GM21529 (cell line): ENCODE results near the gene DENND4A.
A peak's percentile ranks its signal among the peaks of the same experiment; 100 is the strongest.
"Not testable (repeated sequence)": the region's sequence is repeated elsewhere in the genome, so short reads cannot be mapped to it uniquely, and the experiment has no call there.

Experiments used
- ATAC-seq: cut with Tn5 transposase; IDR thresholded peaks from one replicate; pipeline ENCODE4 v1.9.1; 2021; ENCODE audit not compliant: unreplicated experiment

Gene DENND4A

GRCh38 chr15:65819563-65819960 lies 27.5 kb upstream of the DENND4A start:
- ATAC-seq, result no peak

- ATAC-seq, result peak; percentile 71
Observed at GRCh38 chr15:65818927-65819562, 27.0 kb upstream of the DENND4A start.

DNA sequence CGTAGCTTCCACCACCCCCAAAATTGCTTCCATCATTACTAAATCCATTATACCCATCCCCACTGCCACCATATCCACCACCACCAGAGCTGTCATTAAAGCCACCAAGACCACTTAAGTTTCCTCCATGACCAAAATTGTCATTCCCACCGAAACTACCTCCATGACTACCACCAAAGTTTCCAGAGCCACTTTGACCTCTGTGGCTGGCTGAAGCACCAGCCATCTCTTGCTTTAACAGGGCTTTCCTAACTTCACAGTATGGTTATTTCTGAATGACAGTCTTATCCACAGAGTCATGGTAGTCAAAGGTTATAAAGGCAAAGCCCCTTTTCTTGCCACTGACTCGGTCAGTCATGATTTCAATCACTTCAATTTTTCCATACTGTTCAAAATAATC lies 24.3 kb upstream of the DENND4A start:
- no peak for ATAC-seq

- not testable (repeated sequence) for ATAC-seq
Observed at GRCh38 chr15:65816008-65816407, 23.9 kb upstream of the DENND4A start.

DNA sequence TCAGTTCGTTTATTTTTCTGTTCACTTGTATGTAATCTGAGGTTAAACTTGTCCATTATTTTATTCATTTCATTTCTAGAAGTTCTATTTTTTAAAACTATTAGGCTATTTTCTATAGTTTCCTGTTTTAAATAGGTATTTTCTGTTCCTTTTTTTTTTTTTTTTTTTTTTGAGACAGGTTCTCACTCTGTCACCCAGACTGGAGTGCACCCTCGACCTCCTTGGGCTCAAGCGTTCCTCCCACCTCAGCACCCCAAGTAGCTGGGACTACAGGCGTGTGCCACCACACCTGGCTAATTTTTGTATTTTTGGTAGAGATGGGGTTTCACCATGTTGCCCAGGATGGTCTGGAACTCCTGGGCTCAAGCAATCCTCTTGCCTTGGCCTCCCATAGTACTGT lies 22.2 kb upstream of the DENND4A start:
- not testable (repeated sequence) for ATAC-seq

- ATAC-seq, result no peak
Observed at GRCh38 chr15:65812916-65813315, 20.8 kb upstream of the DENND4A start.

- no peak for ATAC-seq
Observed at GRCh38 chr15:65812467-65812866, 20.4 kb upstream of the DENND4A start.

GRCh38 chr15:65811835-65812234 lies 19.7 kb upstream of the DENND4A start:
- no peak for ATAC-seq

DNA sequence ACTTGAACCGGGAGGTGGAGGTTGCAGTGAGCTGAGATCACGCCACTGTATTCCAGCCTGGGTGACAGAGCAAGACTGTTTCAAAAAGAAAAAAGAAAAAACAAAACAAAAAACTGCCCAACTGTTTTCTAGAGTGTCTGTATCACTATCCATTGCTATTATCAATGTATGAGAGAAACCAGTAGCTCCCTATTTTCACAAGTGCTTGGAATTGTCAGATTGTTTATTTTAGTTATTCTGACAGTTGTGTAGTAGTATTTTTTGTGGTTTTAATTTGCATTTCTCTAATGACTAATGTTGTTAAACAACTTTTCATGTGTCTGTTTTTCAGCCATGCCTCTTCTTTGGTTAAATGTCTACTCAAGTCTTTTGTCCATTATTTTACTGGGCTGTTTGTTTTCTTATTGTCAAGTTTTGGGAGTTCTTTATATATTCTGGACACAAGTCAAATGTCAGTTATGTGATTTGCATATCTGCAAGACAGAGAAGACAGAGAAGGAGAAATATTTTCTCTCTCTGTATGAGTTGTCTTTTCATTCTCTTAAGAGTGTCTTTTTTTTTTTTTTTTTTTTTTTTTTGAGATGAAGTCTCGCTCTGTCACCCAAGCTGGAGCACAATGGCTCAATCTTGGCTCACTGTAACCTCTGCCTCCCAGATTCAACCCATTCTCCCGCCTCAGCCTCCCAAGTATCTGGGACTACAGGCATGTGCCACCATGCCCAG lies 19.1 kb upstream of the DENND4A start:
- ATAC-seq, result not testable (repeated sequence)

GRCh38 chr15:65806397-65806796 lies 14.3 kb upstream of the DENND4A start:
- no peak for ATAC-seq

GRCh38 chr15:65805019-65805745 lies 13.1 kb upstream of the DENND4A start:
- ATAC-seq, result no peak

DNA sequence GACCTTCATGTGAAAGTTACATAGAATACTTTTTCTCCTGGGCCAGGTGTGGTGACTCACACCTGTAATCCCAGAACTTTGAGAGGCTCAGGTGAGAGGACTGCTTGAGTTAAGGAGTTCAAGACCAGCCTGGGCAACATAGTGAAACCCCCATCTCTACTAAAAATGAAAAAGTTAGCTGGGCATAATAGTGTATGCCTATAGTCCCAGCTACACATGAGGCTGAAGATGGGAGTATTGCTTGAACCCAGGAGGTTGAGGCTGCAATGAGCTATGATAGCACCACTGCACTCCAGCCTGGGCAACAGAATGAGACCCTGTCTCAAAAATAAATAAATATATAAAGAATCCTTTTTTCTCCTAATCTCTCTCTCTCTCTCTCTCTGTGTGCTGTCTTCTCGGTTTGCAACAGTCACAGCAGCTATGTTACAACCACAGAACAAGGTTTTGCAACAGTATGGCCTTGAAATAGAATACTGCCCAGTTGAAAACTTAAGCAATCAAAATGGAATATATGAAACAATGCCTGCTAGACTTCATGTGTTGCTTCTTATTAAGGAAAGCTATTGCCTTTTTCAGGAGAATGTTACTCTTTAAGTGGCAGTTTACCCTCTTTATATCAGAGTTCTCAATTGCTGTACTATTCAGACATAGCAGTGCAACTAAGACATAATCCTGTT lies 12.3 kb upstream of the DENND4A start:
- no peak for ATAC-seq

DNA sequence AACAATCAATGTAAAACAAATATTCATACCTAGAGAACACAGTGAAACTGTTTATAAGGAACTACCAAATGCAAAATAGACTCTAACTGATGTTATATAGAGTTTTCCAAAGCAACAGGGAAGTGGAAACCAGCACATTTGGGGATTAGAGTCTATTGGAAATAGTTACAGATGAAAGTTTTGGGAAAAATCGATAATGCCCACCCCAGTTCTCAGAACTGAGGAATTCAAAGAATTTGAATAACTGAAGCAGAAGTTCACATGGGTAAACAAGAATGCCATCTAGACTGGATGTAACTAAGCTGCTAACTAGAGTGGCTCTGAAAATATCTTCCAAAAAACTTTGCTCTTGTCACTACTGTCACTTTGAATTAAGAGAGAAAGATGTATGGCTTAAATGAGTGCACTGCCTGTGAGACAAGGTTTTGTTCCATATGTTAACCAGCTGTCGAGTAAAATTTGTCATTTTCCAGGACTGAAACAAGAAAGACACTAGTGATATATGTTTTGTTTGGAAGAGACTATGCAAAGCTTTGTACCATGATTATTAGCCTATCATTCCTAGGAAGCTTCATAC lies 9.2 kb upstream of the DENND4A start:
- no peak for ATAC-seq

GRCh38 chr15:65796610-65797078 lies 4.6 kb upstream of the DENND4A start:
- ATAC-seq, result no peak

- no peak for ATAC-seq
Observed at GRCh38 chr15:65795663-65796216, 3.6 kb upstream of the DENND4A start.

DNA sequence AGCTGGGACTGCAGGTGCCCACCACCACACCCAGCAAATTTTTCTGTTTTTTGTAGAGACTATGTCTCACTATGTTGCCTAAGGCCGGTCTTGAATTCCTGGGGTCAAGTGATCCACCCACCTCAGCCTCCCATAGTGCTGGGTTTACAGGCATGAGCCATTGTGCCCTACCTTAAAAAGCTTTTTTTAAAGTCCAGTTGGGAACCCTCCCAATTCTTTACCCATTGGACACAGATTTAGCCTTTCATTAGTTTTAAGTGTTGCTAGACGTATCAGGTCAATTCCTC lies 1.7 kb upstream of the DENND4A start:
- no peak for ATAC-seq

DNA sequence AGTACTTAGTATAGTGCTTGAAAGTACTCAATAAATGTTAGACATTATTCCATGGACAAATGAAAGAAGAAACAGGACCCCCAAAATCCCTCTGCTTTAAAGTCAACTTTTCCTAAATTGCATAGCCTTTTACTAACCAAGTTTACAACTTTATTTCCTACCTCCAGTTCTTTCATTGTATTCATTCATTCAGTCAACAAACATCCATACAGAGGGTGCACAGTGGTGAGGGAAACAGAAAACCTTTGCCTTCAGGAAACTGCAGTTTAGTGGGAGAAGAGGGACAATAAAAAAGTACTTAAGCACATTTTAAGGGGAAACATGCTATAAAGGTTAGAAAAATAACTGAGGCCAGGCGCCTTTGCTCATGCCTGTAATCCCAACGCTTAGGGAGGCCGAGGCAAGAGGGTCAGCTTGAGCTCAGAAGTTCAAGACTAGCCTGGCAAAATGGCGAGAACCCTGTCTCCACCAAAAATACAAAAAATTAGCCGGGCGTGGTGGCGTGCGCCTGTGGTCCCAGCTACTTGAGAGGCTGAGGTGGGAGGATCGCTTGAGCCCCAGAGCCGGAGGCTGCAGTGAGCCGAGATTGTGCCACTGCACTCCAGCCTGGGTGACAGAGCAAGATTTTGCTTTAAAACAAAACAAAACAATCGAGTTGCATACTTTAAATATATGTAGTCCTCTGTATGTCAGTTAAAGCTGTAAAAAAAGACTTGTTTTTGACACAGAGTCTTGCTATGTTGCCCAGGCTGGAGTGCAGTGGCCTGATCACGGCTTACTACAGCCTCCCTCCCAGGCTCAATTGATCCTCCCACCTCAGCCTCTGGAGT lies 1.1 kb upstream of the DENND4A start:
- no peak for ATAC-seq

- no peak for ATAC-seq
Observed at GRCh38 chr15:65791335-65792137, 557 bp downstream of the DENND4A start.

GRCh38 chr15:65790694-65791334 lies 1.3 kb downstream of the DENND4A start:
- no peak for ATAC-seq
